DND-41 (cell line): ENCODE results near the gene ANKRD29.

ENCODE experiments used
- EZH2 ChIP-seq: IDR thresholded peaks from 3 replicates; pipeline ENCODE4 v1.6.1; 2012; ENCODE audit warnings: borderline replicate concordance, low read depth, mild to moderate bottlenecking, moderate library complexity, low read length, inconsistent platforms; ENCODE audit not compliant: severe bottlenecking
- TF ChIP-seq, protein P1 (sequence below): IDR thresholded peaks from 2 replicates; pipeline ENCODE4 v1.5.1; 2012; ENCODE audit warnings: borderline replicate concordance, low read length, moderate library complexity, mild to moderate bottlenecking; ENCODE audit not compliant: poor library complexity, severe bottlenecking; ENCODE audit errors: extremely low read depth

DNA sequence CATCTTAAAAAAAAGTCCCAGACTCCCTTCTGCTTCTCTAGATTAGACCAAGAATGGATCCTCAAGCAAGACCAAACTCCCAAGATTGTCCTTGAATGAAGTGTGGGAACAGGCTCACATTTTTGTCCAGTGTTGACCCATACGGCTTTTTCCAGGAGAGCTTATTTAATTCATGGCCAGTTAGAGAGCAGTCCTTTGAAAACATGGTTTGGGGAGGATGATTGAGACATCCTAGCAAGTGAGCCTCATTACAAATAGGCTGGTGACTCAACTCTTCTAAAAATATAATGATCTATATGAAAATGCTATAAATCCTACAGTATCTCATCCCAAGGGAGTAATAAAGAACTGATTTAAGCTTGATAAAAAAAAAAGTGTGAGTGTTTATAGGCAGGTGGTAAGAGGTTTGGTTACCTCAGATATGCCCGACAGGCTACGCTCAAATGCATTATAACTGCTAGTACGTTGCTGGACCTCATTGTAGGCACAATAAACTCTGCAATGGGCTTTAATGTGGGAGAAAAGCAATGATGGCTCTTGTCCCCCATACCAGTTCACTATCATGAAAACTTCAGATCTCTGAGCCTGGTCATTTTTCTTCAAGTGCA, 17.0 kb downstream of the ANKRD29 start:
- TF ChIP-seq, protein P1, sequence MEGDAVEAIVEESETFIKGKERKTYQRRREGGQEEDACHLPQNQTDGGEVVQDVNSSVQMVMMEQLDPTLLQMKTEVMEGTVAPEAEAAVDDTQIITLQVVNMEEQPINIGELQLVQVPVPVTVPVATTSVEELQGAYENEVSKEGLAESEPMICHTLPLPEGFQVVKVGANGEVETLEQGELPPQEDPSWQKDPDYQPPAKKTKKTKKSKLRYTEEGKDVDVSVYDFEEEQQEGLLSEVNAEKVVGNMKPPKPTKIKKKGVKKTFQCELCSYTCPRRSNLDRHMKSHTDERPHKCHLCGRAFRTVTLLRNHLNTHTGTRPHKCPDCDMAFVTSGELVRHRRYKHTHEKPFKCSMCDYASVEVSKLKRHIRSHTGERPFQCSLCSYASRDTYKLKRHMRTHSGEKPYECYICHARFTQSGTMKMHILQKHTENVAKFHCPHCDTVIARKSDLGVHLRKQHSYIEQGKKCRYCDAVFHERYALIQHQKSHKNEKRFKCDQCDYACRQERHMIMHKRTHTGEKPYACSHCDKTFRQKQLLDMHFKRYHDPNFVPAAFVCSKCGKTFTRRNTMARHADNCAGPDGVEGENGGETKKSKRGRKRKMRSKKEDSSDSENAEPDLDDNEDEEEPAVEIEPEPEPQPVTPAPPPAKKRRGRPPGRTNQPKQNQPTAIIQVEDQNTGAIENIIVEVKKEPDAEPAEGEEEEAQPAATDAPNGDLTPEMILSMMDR, result no peak
- TF ChIP-seq EZH2, result no peak
